Measurements from ENCODE around the gene GAB1. TPM values are rescaled to one million over a fixed set of nuclear protein-coding genes. Genes with fewer than 3 reads are reported as not detected.

GAB1 gene
- total RNA-seq, result 100 to 1,000 TPM in 1 of 2 donors, 10 to 100 TPM in 1; 38.6 to 138 TPM
- 1 to 10 TPM; 6.4 to 6.6 TPM for polyA plus RNA-seq
- long read RNA-seq, donor 1, partial matches to known transcripts, result 24 of 25 reads
- long read RNA-seq, donor 1, other reads (novel, unspliced or antisense), result 0 of 25 reads
- long read RNA-seq, donor 2, result 0 reads
- long read RNA-seq, donor 3, full-length matches to known transcripts, result 4 of 4 reads
- long read RNA-seq, donor 3, partial matches to known transcripts, result 0 of 4 reads
- long read RNA-seq, donor 3, other reads (novel, unspliced or antisense), result 0 of 4 reads
- long read RNA-seq, donor 4, partial matches to known transcripts, result 0 of 1 reads
- long read RNA-seq, donor 4, other reads (novel, unspliced or antisense), result 0 of 1 reads
- long read RNA-seq, donor 5, full-length matches to known transcripts, result 3 of 16 reads
- long read RNA-seq, donor 5, partial matches to known transcripts, result 13 of 16 reads
- long read RNA-seq, donor 5, other reads (novel, unspliced or antisense), result 0 of 16 reads

GRCh38 chr4:143336781-143337599 is at the start of gene GAB1:
Gene GAB1, plus strand, starts transcription at chr4:143336876. Its CDS starts 313 bp downstream, at chr4:143337189.
- H3K9ac ChIP-seq (ENCODE audit: insufficient read depth in 1 of 2, low read length in 2 of 2), result peak within 1 kb of the TSS; percentile 56 to 89
- H3K4me1 ChIP-seq (ENCODE audit: control insufficient read depth in 5 of 5, insufficient read depth in 5 of 5, low read length in 5 of 5), result peaks cover 0 to 40% (median 5%) of the 10 kb centered on the region in 5 donors
- H3K27me3 ChIP-seq (ENCODE audit: control insufficient read depth in 3 of 3, insufficient read depth in 3 of 3, low read length in 2 of 3), result no peaks in the 10 kb centered on the region
- H3K27ac ChIP-seq (ENCODE audit: low read depth in 1 of 2, low read length in 1 of 2), result peak within 1 kb of the TSS; percentile 93 to 95
- 0% methylated on average over 64 to 81 of the region's 81 CpGs for WGBS, 2 donors
- DNase-seq (peak; percentile 90 to 92 (median 91)), ATAC-seq (ENCODE audit: insufficient read depth, low FRiP score) (peak; percentile 70)
- H3K36me3 ChIP-seq (ENCODE audit: control insufficient read depth in 4 of 4, insufficient read depth in 4 of 4, low read length in 4 of 4), result peaks cover 0 to 3% (median 0%) of the 10 kb centered on the region in 4 donors
- peak within 1 kb of the TSS; percentile 99 for H3K4me3 ChIP-seq
- TF ChIP-seq CTCF (IDR thresholded peaks at IDR 0.05; ENCODE audit: control extremely low read depth, extremely low read depth), result no peak
- no peaks in the 10 kb centered on the region for H3K9me3 ChIP-seq (ENCODE audit: control insufficient read depth in 4 of 4, insufficient read depth in 3 of 4, low read length in 3 of 4)

- WGBS, 2 donors, result 63 to 78% methylated on average over 3 of the region's 3 CpGs
- H3K9ac ChIP-seq (ENCODE audit: insufficient read depth in 1 of 2, low read length in 2 of 2), result no peak overlapping the region
- no peaks in the 10 kb centered on the region for H3K36me3 ChIP-seq (ENCODE audit: control insufficient read depth in 4 of 4, insufficient read depth in 4 of 4, low read length in 4 of 4)
- H3K4me3 ChIP-seq, result no peak overlapping the region
- H3K9me3 ChIP-seq (ENCODE audit: control insufficient read depth in 4 of 4, insufficient read depth in 3 of 4, low read length in 3 of 4), result no peaks in the 10 kb centered on the region
- no peak for ATAC-seq (ENCODE audit: insufficient read depth, low FRiP score)
- H3K27me3 ChIP-seq (ENCODE audit: control insufficient read depth in 3 of 3, insufficient read depth in 3 of 3, low read length in 2 of 3), result no peaks in the 10 kb centered on the region
- H3K27ac ChIP-seq (ENCODE audit: low read depth in 1 of 2, low read length in 1 of 2), result no peak overlapping the region
- no peak for TF ChIP-seq CTCF (IDR thresholded peaks at IDR 0.05; ENCODE audit: control extremely low read depth, extremely low read depth)
- no peak for DNase-seq
- peaks cover 0 to 18% (median 4%) of the 10 kb centered on the region in 5 donors for H3K4me1 ChIP-seq (ENCODE audit: control insufficient read depth in 5 of 5, insufficient read depth in 5 of 5, low read length in 5 of 5)
These were observed 49.1 kb upstream of the GAB1 start for GRCh38 chr4:143287572-143287923.

- ATAC-seq (ENCODE audit: insufficient read depth, low FRiP score) (no peak), DNase-seq (no peak)
- H3K4me3 ChIP-seq, result no peak overlapping the region
- no peaks in the 10 kb centered on the region for H3K9me3 ChIP-seq (ENCODE audit: control insufficient read depth in 4 of 4, insufficient read depth in 3 of 4, low read length in 3 of 4)
- no peaks in the 10 kb centered on the region for H3K36me3 ChIP-seq (ENCODE audit: control insufficient read depth in 4 of 4, insufficient read depth in 4 of 4, low read length in 4 of 4)
- TF ChIP-seq CTCF (IDR thresholded peaks at IDR 0.05; ENCODE audit: control extremely low read depth, extremely low read depth), result no peak
- no peak overlapping the region for H3K27ac ChIP-seq (ENCODE audit: low read depth in 1 of 2, low read length in 1 of 2)
- 82 to 90% methylated on average over 4 of the region's 4 CpGs for WGBS, 2 donors
- peaks cover 0 to 21% (median 4%) of the 10 kb centered on the region in 5 donors for H3K4me1 ChIP-seq (ENCODE audit: control insufficient read depth in 5 of 5, insufficient read depth in 5 of 5, low read length in 5 of 5)
- H3K9ac ChIP-seq (ENCODE audit: insufficient read depth in 1 of 2, low read length in 2 of 2), result no peak overlapping the region
- no peaks in the 10 kb centered on the region for H3K27me3 ChIP-seq (ENCODE audit: control insufficient read depth in 3 of 3, insufficient read depth in 3 of 3, low read length in 2 of 3)
These were observed 48.5 kb upstream of the GAB1 start for GRCh38 chr4:143288171-143288570.

Measured in lung (tissue), 16 donors.